GM19239 (cell line): ENCODE data around the gene ACTN4.
A peak's percentile ranks its signal among the peaks of the same experiment; 100 is the strongest.

Experiments used
- DNase-seq: peaks from one replicate; pipeline ENCODE4 v3.0.0; 2011; ENCODE audit warnings: low spot score; ENCODE audit not compliant: insufficient read length
- FAIRE-seq: peaks from 2 replicates; lab custom pipeline; 2011; peaks lifted over from hg19 to GRCh38; lab: Jason Lieb, UNC

ACTN4 gene

DNA sequence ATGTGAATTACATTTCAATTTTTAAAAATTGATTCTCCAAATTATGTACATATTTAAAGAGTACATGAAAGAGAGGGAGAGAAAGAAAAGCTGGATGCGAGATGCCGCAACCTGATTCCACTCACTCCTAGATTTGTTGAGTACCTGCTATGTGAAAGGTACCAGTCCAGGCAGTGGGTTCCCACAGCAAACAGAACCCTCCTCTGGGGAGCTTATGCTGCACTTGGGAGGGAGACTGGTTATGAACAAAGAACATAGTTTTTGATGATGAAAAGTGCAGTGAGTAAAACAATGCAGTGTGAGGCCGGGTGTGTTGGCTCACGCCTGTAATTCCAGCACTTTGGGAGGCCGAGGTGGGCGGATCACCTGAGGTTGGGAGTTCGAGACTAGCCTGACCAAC is 43.4 kb downstream of the ACTN4 start:
- no peak for DNase-seq
- no peak for FAIRE-seq

GRCh38 chr19:38691938-38692457 is 44.5 kb downstream of the ACTN4 start:
- no peak for FAIRE-seq
- DNase-seq: no peak

DNA sequence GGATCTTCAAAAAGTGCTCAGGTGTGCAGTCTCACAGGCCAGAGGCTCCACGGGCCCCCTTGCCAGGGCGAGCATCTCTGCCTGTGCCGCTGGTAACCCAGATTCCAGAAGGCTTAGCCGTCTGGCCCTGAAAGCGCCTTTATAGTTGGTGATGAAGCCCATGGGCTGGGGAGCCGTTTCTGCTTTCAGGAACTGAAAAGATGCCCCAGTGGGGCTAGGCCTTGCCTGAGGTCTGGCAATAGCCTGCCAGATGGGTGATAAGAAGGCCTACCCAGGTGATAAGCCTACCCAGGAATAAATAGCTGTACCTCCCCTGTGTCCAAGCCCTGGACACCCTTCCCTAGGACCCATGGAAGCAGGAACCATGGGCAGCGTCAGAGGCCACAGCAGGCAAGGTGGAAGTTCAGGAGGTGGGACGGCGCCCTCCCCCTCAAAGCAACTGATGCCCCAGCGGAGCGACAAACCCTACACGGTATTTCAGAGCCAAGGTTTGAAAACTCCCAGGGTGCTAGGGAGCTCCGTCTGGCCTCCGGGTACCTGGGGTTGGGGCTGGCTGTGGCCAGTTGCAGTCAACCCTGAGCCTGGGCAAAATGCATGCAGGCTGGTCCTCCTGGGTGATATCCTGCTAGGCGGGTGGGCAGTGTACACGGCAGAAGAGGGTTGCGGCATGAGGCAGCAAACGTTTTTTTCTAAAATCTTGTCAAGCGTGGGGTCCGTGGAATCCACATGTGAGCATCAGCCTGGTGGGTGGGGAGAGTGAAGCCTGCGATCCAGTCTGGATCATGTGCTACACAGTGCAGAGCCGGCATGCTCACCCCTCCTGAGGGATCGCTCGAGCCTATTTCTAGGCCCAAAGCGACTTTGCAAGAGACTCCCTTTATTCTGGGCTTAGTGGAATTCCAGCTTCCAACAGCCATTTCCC is 45.3 kb downstream of the ACTN4 start:
- DNase-seq: no peak
- FAIRE-seq: no peak

- DNase-seq: peak; percentile 63
- peak; percentile 96 for FAIRE-seq
Observed at GRCh38 chr19:38693380-38694223, 46.2 kb downstream of the ACTN4 start.

DNA sequence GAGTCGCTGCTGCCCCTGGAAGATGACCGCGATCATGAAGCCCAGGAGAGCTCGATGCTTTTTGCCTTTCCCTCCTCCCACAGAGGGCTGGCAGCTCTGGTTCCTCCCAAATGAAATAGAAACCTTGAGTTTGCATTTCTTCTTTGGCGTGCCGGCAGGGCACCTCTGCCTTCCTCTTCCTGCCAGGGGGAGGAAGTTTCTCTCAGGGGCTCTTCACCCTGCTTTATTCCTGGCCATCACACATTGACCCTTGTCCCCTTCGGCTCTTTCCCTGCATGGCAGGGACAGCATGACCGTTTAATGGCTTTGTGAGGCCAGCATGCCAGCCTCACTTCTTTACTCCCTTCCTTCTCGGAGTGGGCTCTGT is 47.9 kb downstream of the ACTN4 start:
- DNase-seq (no peak), FAIRE-seq (peak; percentile 83)

DNA sequence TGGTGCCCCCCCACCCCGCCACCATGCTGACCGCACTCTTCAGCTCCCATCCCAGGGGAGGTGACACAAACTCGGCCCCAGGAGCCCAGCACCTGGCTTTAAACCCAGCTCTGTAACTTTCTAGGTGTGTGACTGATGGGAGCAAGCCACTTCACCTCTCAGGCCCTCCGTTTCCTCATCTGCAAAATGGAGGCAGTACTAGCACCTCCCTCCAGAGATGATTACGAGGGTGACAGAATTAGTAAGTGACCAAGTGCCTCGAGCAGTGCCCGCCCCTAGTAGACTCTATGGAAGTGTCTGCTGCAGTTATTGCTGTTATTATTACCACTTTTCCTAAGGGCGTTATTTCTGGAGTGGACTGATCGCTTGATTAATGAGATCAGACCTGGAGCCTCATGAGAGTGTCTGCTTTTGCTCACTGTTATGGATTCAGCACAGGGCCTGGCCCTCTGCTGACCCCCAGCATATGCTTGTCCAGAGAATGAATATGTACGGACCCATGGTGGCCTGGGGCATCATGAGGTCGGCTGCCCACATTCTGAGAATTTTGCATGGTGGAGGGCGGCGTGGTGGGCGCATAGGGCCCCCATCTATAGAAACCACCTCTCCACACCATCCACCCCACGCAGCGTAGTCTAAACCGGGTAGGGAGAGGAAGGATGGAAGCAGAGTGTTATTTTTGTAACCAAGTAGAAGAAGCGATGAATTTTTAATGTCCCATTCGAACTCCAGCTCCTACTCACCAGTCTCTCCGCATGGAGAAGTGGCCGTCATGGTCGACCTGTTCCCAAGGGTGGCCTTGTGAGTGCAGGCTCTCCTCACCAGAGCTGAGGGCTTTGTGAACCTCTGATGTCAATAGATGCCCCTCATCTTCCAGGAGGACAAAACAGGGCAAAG is 48.6 kb downstream of the ACTN4 start:
- FAIRE-seq (no peak), DNase-seq (no peak)

DNA sequence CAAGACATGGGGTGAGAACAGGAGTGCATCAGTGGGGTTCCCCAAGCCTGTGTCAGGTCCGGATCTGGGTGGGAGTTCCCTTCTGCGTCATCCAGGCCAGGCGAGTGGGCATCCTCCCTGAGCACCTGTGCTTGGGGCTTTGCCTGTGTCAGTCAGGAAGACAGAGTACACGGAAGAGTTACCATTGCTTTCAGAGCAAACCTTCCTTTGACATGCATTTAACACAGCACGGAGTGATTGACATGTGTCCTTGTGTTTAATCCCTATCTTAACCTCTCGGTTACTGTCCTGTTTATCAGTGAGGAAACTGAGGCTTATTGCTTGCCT is 49.2 kb downstream of the ACTN4 start:
- DNase-seq (no peak), FAIRE-seq (no peak)

GRCh38 chr19:38697197-38697596 is 49.7 kb downstream of the ACTN4 start:
- DNase-seq: no peak
- FAIRE-seq: no peak

DNA sequence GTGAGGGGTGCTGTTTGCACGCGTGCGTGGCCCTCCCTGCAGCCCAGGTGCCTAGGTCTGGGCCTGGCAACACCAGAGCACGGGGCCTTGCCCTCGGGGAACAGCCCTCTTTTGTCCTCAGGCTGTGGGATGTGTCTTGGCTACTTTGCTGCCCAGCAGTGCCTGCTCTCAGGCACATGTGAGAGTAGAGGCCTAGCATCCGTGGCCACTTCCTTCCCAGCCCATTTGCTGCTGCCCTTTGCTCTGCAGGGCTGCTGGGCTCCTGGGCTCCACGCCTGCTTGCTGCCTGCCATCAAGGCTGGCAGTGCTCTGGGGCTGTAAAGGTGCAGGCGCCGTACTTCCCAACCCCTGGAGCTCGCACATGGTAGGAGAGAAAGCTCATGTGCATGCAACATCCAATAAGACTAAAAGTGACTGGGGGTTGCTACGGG is 50.2 kb downstream of the ACTN4 start:
- FAIRE-seq: no peak
- DNase-seq: no peak

DNA sequence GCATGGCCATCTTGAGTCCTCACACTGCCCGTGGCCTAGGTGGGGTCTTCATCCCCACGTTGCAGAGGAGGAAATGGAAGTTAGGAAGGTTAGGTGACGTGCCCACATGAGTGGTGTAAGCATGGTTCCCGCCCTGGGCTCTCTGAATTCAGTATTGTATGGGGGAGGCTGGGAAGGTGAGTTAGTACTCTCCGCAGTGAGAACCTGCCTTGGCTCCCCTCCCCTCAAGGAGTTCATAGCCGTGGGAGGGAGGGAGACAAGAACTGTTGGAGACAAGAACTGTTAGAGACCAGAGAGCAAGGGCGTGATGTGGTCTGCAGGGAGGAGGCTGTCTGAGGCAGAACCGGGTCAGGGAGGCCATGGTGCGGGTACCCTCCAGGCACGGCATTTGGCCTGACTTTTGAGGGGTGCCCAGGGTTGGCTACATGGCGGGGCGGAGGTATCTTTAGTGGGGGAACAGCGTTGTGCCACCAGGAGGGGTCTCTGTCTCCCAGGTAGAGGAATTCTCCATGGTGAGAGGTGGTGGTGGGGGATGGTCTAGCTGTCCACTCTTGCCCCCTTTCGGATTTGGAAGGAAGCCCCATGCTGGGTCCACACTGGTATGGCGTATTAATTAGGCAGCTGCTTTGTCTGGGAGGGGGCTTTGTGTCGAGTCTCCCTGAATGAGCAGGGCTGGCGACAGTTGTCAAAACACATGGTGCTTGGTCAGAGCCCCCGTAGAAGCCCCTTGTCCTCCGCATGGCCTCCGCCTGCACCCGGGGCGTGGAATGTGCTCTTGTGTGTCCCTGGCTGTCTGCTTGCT is 51.0 kb downstream of the ACTN4 start:
- FAIRE-seq (no peak), DNase-seq (no peak)

GRCh38 chr19:38699027-38699346 is 51.5 kb downstream of the ACTN4 start:
- FAIRE-seq (no peak), DNase-seq (no peak)

DNA sequence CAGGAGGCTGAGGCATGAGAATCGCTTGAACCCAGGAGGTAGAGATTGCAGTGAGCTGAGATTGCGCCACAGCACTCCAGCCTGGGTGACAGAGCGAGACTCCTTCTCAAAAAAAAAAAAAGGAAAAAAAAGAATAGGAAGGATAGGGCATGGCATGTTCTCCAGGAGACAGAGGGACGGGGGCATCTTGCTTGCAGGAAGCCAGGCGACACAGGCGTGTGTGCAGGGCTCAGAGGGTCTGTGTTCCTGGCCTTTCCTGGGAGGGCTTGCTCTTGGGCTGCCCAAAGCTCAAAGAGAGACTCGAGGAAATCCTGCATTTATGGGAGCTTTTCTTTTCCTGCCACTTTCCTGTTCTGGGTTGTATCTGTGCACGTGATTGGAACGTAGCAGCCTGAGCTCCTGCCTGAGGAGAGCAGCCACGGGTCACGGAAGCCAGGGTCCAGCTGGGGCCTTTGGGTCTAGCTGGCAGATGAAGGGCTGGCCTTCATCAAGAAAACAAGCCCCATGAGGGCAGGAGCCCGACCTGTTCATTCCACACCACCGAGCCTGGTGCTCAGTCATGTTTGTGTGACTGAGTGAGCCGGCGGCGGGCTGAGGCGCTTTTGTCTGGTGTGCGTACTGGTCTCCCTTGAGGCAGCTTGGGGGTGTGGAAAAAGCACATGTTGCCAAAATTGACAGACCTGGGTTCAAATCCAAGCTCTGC is 52.3 kb downstream of the ACTN4 start:
- DNase-seq (no peak), FAIRE-seq (no peak)

DNA sequence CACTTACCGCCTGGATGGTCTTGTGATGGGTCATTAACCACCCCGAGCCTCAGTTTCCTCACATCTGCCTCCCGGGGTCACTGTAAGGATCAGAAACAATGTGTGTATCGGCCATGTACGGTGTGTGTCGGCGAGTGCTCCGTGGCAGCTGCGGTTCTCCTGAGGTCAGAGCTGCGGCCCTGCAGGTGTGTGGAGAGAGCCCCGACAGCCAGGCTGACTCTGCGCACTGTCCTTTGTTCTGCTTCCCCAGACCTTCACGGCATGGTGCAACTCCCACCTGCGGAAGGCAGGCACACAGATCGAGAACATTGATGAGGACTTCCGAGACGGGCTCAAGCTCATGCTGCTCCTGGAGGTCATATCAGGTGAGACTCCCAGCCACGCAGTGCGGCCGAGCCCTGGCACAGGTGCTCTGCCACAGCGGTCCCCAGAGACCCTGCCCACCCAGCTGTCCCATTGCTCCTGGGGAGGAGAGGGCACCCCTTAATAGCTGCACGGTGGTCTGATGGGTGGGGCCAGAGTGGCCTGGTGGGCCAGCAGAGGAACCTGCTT is 53.0 kb downstream of the ACTN4 start:
- FAIRE-seq: no peak

GRCh38 chr19:38700902-38701454 is 53.5 kb downstream of the ACTN4 start:
- DNase-seq (no peak), FAIRE-seq (no peak)

More for the DNA sequence above, 53.0 kb downstream of the ACTN4 start:
- DNase-seq: no peak

GRCh38 chr19:38701455-38702063 is 54.1 kb downstream of the ACTN4 start:
- DNase-seq (no peak), FAIRE-seq (no peak)

DNA sequence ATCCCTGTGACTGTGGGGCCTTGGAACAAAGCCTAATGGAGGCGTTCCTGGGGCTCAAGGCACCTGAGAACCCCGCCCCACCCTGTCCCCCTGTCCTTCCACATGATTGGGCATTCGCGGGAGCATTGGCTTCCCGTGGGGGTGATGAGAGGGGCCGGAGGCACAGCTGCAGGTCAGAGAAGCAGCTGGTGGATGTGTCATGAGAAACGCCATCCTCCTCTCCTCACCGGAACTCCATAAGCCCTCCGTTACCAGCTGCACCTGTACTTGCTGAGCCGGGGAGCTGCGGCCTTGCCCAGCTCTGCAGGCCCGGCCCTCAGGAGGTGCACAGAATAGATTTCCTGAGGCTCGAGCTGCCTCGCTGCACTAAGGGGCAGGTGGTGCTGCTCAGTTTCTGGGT is 54.8 kb downstream of the ACTN4 start:
- DNase-seq (no peak), FAIRE-seq (no peak)

GRCh38 chr19:38703509-38703908 is 56.1 kb downstream of the ACTN4 start:
- no peak for DNase-seq
- FAIRE-seq: no peak

GRCh38 chr19:38704488-38705026 is 57.1 kb downstream of the ACTN4 start:
- DNase-seq (no peak), FAIRE-seq (no peak)
